Progenitor cell of endocrine pancreas (in vitro differentiated cells): ENCODE data around the gene ZSCAN5B. TPM values are rescaled to one million over a fixed set of nuclear protein-coding genes. Genes with fewer than 3 reads are reported as not detected.
"Not testable (repeated sequence)": the region's sequence is repeated elsewhere in the genome, so short reads cannot be mapped to it uniquely, and the experiment has no call there.

ENCODE experiments used
- DNase-seq: peaks from one replicate; pipeline ENCODE4 v3.0.0; 2021; ENCODE audit warnings: low spot score; ENCODE audit not compliant: unreplicated experiment
- H3K27ac Mint-ChIP-seq: 2 replicates; pipeline ENCODE4 v1.8.0; 2021; ENCODE audit warnings: mild to moderate bottlenecking, moderate library complexity, mixed read lengths
- H3K27me3 Mint-ChIP-seq: 2 replicates; pipeline ENCODE4 v1.8.0; 2021; ENCODE audit warnings: mixed read lengths
- H3K36me3 Mint-ChIP-seq: 2 replicates; pipeline ENCODE4 v1.8.0; 2022; ENCODE audit warnings: mixed read lengths; ENCODE audit not compliant: insufficient read depth
- H3K4me1 Mint-ChIP-seq: 2 replicates; pipeline ENCODE4 v1.8.0; 2021; ENCODE audit warnings: low read depth, mixed read lengths
- H3K4me3 Mint-ChIP-seq: 2 replicates; pipeline ENCODE4 v1.8.0; 2021; ENCODE audit warnings: low read depth, mild to moderate bottlenecking, moderate library complexity, mixed read lengths
- H3K9me3 Mint-ChIP-seq: 2 replicates; pipeline ENCODE4 v1.8.0; 2021; ENCODE audit warnings: low read depth, mixed read lengths
- total RNA-seq: library from RNA; stranded (reverse); gene quantifications from 2 replicates; pipeline ENCODE4 v1.2.1, GENCODE V29; 2021
- TF ChIP-seq, protein P1 (sequence below): fragments of 200-600 bp; sonication (generic); IDR thresholded peaks from one replicate; pipeline ENCODE4 v1.5.0; 2021; ENCODE audit warnings: antibody characterized with exemption, mild to moderate bottlenecking; ENCODE audit not compliant: unreplicated experiment

Gene ZSCAN5B
- total RNA-seq, 1 donor from 2014 or later, result not detected

DNA sequence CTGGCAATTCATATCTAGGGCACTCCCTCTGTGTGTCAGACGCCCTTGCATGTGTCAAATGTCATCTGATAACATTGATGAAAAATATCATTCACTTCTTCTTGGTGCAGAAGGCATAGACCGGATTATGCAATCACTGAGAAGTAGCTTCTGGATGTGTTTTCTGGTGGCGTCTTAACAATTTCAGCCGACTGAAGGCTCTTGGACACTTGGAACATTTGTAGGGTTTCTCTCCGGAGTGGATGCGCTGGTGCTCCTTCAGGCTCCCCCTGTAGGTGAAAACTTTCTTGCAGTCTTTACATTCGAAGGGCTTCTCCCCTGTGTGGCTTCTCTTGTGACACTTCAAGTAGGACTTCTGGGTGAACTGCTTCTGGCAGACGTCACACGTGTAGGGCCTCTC is 23.9 kb upstream of the ZSCAN5B start:
- not testable (repeated sequence) for H3K9me3 Mint-ChIP-seq, H3K36me3 Mint-ChIP-seq, DNase-seq, H3K27ac Mint-ChIP-seq, H3K4me1 Mint-ChIP-seq, H3K4me3 Mint-ChIP-seq
- H3K27me3 Mint-ChIP-seq, result peaks cover 12% of the 10 kb centered on the region
- TF ChIP-seq, protein P1, sequence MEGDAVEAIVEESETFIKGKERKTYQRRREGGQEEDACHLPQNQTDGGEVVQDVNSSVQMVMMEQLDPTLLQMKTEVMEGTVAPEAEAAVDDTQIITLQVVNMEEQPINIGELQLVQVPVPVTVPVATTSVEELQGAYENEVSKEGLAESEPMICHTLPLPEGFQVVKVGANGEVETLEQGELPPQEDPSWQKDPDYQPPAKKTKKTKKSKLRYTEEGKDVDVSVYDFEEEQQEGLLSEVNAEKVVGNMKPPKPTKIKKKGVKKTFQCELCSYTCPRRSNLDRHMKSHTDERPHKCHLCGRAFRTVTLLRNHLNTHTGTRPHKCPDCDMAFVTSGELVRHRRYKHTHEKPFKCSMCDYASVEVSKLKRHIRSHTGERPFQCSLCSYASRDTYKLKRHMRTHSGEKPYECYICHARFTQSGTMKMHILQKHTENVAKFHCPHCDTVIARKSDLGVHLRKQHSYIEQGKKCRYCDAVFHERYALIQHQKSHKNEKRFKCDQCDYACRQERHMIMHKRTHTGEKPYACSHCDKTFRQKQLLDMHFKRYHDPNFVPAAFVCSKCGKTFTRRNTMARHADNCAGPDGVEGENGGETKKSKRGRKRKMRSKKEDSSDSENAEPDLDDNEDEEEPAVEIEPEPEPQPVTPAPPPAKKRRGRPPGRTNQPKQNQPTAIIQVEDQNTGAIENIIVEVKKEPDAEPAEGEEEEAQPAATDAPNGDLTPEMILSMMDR, result peak; percentile 46

DNA sequence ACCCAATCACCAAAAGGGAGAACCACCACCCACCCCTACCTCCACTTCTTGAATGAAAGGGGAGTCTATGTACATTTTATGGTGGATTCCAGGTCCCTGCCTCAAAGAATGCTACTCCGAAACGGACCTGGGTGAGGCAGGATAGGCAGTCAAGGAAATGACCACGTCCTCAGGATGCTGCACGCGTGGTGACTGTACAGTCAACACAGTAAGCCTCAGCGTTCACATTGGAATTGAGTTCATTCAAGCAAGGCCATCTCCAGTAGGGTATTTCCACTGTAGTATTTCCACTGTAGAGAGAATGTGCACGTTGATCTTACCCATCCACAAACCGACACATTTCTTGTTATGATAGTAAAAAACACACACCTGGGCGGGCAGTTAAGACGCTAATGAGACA is 21.4 kb upstream of the ZSCAN5B start:
- TF ChIP-seq, protein P1, result no peak
- H3K4me1 Mint-ChIP-seq, result peaks cover 2% of the 10 kb centered on the region
- H3K27ac Mint-ChIP-seq, result no peak overlapping the region
- peaks cover 8% of the 10 kb centered on the region for H3K36me3 Mint-ChIP-seq
- no peak for DNase-seq
- H3K9me3 Mint-ChIP-seq, result no peaks in the 10 kb centered on the region
- H3K4me3 Mint-ChIP-seq, result no peak overlapping the region
- peaks cover 17% of the 10 kb centered on the region for H3K27me3 Mint-ChIP-seq

- peaks cover 20% of the 10 kb centered on the region for H3K27me3 Mint-ChIP-seq
- peak overlapping the region; percentile 46 for H3K4me3 Mint-ChIP-seq
- DNase-seq, result peak; percentile 17
- no peaks in the 10 kb centered on the region for H3K9me3 Mint-ChIP-seq
- H3K4me1 Mint-ChIP-seq, result peaks cover 2% of the 10 kb centered on the region
- TF ChIP-seq, protein P1, result no peak
- no peak overlapping the region for H3K27ac Mint-ChIP-seq
- H3K36me3 Mint-ChIP-seq, result peaks cover 3% of the 10 kb centered on the region
These were observed 19.7 kb upstream of the ZSCAN5B start for GRCh38 chr19:56217039-56217949.

- H3K4me1 Mint-ChIP-seq, result no peaks in the 10 kb centered on the region
- no peak overlapping the region for H3K27ac Mint-ChIP-seq
- DNase-seq, result no peak
- H3K27me3 Mint-ChIP-seq, result peaks cover 18% of the 10 kb centered on the region
- H3K4me3 Mint-ChIP-seq, result no peak overlapping the region
- no peaks in the 10 kb centered on the region for H3K36me3 Mint-ChIP-seq
- TF ChIP-seq, protein P1, result no peak
- no peaks in the 10 kb centered on the region for H3K9me3 Mint-ChIP-seq
These were observed 14.1 kb upstream of the ZSCAN5B start for GRCh38 chr19:56211718-56212117.

DNA sequence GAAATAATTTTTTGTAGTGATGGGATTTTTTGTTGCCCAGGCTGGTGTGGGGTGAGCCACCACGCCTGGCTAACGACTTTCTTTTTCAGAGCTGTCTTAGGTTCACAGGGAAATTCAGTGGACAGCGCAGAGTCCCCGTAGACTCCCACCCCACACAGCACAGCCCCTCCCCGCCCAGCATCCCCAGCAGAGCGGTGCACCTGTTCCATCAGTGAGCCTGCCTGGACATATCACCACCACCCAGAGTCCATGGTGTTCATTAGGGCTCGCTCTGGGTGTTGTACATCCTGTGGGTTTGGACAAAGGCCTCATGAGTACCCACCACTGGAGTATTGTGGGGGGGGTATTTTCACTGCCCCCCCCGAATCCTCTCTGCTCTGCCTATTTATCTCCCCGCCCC is 12.5 kb upstream of the ZSCAN5B start:
- not testable (repeated sequence) for H3K27ac Mint-ChIP-seq, H3K4me1 Mint-ChIP-seq, H3K9me3 Mint-ChIP-seq, H3K4me3 Mint-ChIP-seq, DNase-seq, H3K36me3 Mint-ChIP-seq
- H3K27me3 Mint-ChIP-seq, result peaks cover 16% of the 10 kb centered on the region

DNA sequence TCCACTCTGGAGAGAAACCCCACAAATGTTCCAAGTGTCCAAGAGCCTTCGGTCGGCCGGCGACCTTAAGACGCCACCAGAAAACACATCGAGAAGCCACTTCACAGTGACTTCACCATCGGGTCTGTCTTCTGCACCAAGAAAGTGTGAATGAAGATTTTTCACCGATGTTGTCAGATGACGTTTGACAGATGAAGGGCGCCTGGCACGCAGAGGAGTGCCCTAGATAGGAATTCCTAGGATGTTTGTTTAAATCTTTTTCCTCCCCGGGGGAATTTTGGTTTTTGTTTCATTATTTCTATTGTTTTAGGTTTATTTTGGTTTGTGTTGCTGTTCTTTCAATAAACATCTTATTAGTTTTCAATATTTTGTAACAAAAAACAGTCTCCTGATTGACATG is 11.5 kb upstream of the ZSCAN5B start:
- Mint-ChIP-seq H3K4me1 (no peaks in the 10 kb centered on the region), H3K27me3 (peaks cover 16% of the 10 kb centered on the region), H3K27ac (no peak overlapping the region), H3K4me3 (no peak overlapping the region), H3K9me3 (no peaks in the 10 kb centered on the region), H3K36me3 (no peaks in the 10 kb centered on the region)
- TF ChIP-seq, protein P1, result no peak
- DNase-seq, result no peak

- not testable (repeated sequence) for H3K4me1 Mint-ChIP-seq, H3K36me3 Mint-ChIP-seq, DNase-seq, H3K27ac Mint-ChIP-seq, H3K4me3 Mint-ChIP-seq, H3K9me3 Mint-ChIP-seq
- H3K27me3 Mint-ChIP-seq, result peaks cover 14% of the 10 kb centered on the region
These were observed 10.0 kb upstream of the ZSCAN5B start for GRCh38 chr19:56207581-56207980.
